Fibroblast of villous mesenchyme (primary cell): Measurements from ENCODE around the gene SMPD2. TPM values are rescaled to one million over a fixed set of nuclear protein-coding genes. Genes with fewer than 3 reads are reported as not detected.

ENCODE experiments used
- DNase-seq: peaks from one replicate; pipeline ENCODE4 v3.0.0-alpha.2; 2010; ENCODE audit warnings: low read depth
- H3K4me3 ChIP-seq: 2 replicates; pipeline ENCODE4 v1.5.1; 2011; ENCODE audit warnings: low read depth, mild to moderate bottlenecking, low read length
- CTCF ChIP-seq: IDR thresholded peaks from 2 replicates; pipeline ENCODE4 v1.5.1; 2012; ENCODE audit warnings: low read depth, mild to moderate bottlenecking, low read length; ENCODE audit not compliant: insufficient read depth
- total RNA-seq: library from RNA; depleted of rRNA; stranded (reverse); fragments of >200 nt; gene quantifications from 2 replicates; pipeline ENCODE4 v1.2.3, GENCODE V29; 2012

The SMPD2 gene
- total RNA-seq, 1 donor, result 7.3 TPM

GRCh38 chr6:109449795-109450673 lies 9.5 kb downstream of the SMPD2 start:
- no peak for DNase-seq
- H3K4me3 ChIP-seq, result no peak overlapping the region
- no peak for TF ChIP-seq CTCF

- H3K4me3 ChIP-seq, result no peak overlapping the region
- TF ChIP-seq CTCF, result no peak
- no peak for DNase-seq
Observed at GRCh38 chr6:109450801-109451200, 10.3 kb downstream of the SMPD2 start.

GRCh38 chr6:109451376-109451775 lies 10.9 kb downstream of the SMPD2 start:
- TF ChIP-seq CTCF, result no peak
- H3K4me3 ChIP-seq, result no peak overlapping the region
- no peak for DNase-seq

GRCh38 chr6:109452181-109452580 lies 11.7 kb downstream of the SMPD2 start:
- no peak for TF ChIP-seq CTCF
- no peak for DNase-seq

GRCh38 chr6:109453156-109453555 lies 12.6 kb downstream of the SMPD2 start:
- no peak for DNase-seq
- TF ChIP-seq CTCF, result no peak
- no peak overlapping the region for H3K4me3 ChIP-seq

More at GRCh38 chr6:109452181-109452580, 11.7 kb downstream of the SMPD2 start:
- H3K4me3 ChIP-seq, result no peak overlapping the region

- TF ChIP-seq CTCF, result no peak
- no peak for DNase-seq
- H3K4me3 ChIP-seq, result peak overlapping the region; percentile 91
Observed at GRCh38 chr6:109453594-109454495, 13.3 kb downstream of the SMPD2 start.
